Tibial nerve (tissue), 4 donors: ENCODE measurements around the gene FBXW9. TPM values are rescaled to one million over a fixed set of nuclear protein-coding genes. Genes with fewer than 3 reads are reported as not detected.

Source experiments
- DNase-seq, 2 donors: peaks; one replicate each; pipeline ENCODE4 v3.0.0-alpha.2; 2019; ENCODE audit warnings: low spot score in 2 of 2
- H3K27ac ChIP-seq, 4 donors: fragments of 200-600 bp; sonication (generic) in 3 of 4; one replicate each; pipeline ENCODE4 v1.5.1; 2017 to 2019; ENCODE audit warnings: mild to moderate bottlenecking in 1 of 4
- H3K27me3 ChIP-seq, 2 donors: fragments of 200-600 bp; sonication (generic) in 1 of 2; one replicate each; pipeline versions ENCODE4 v1.5.1 to v1.6.0; 2017 to 2019
- H3K36me3 ChIP-seq, 3 donors: fragments of 200-600 bp; sonication (generic); one replicate each; pipeline ENCODE4 v1.5.1; 2018 to 2019
- H3K4me1 ChIP-seq, 4 donors: fragments of 200-600 bp; sonication (generic) in 3 of 4; one replicate each; pipeline ENCODE4 v1.5.1; 2017 to 2019
- H3K4me3 ChIP-seq, 4 donors: fragments of 200-600 bp; sonication (generic) in 3 of 4; one replicate each; pipeline ENCODE4 v1.5.1; 2017 to 2019; ENCODE audit warnings: mild to moderate bottlenecking in 1 of 4, moderate library complexity in 1 of 4
- H3K9me3 ChIP-seq, 4 donors: fragments of 200-600 bp; sonication (generic) in 3 of 4; one replicate each; pipeline ENCODE4 v1.5.1; 2017 to 2019
- EP300 ChIP-seq, 2 donors: sonication (generic); formaldehyde crosslinking; IDR thresholded peaks; one replicate each; pipeline ENCODE4 v1.6.1; 2017; ENCODE audit warnings: antibody characterized with exemption in 2 of 2, mild to moderate bottlenecking in 1 of 2
- POLR2A ChIP-seq, 2 donors: fragments of 450-650 bp; IDR thresholded peaks; one replicate each; pipeline ENCODE4 v1.6.1; 2017; ENCODE audit warnings: antibody characterized with exemption in 2 of 2, mild to moderate bottlenecking in 2 of 2, moderate library complexity in 2 of 2
- WGBS, 2 donors: methylation state at CpG; one replicate each; pipeline ENCODE4 v1.1.5; 2018; 5-methylcytosine and 5-hydroxymethylcytosine counted together
- total RNA-seq, 4 donors: library from RNA; depleted of rRNA; stranded (reverse); fragments of >200 nt; gene quantifications; one replicate each; pipeline ENCODE4 v1.1.0, GENCODE V29; 2016
- TF ChIP-seq, protein P1 (sequence below), 5 experiments: fragments of 200-600 bp in 3 of 5; fragments of 450-650 bp in 2 of 5; sonication (generic) in 3 of 5; IDR thresholded peaks; one replicate each; pipeline ENCODE4 v1.5.1; 2016 to 2019; ENCODE audit warnings: antibody characterized with exemption in 5 of 5, mild to moderate bottlenecking in 3 of 5, moderate library complexity in 2 of 5

The FBXW9 gene
- total RNA-seq, 4 donors from 2014 or later, result 1.2 to 7.5 (median 5.7) TPM

- 80 to 87% methylated on average over 8 to 10 of the region's 10 CpGs for WGBS, 2 donors
- DNase-seq, result no peak
- Histone ChIP-seq H3K4me1 (peaks cover 0 to 34% (median 20%) of the 10 kb centered on the region in 4 donors), H3K4me3 (no peak overlapping the region), H3K9me3 (no peaks in the 10 kb centered on the region), H3K27ac (no peak overlapping the region), H3K27me3 (no peaks in the 10 kb centered on the region), H3K36me3 (peaks cover 9 to 64% (median 10%) of the 10 kb centered on the region in 3 donors)
- TF ChIP-seq, protein P1, sequence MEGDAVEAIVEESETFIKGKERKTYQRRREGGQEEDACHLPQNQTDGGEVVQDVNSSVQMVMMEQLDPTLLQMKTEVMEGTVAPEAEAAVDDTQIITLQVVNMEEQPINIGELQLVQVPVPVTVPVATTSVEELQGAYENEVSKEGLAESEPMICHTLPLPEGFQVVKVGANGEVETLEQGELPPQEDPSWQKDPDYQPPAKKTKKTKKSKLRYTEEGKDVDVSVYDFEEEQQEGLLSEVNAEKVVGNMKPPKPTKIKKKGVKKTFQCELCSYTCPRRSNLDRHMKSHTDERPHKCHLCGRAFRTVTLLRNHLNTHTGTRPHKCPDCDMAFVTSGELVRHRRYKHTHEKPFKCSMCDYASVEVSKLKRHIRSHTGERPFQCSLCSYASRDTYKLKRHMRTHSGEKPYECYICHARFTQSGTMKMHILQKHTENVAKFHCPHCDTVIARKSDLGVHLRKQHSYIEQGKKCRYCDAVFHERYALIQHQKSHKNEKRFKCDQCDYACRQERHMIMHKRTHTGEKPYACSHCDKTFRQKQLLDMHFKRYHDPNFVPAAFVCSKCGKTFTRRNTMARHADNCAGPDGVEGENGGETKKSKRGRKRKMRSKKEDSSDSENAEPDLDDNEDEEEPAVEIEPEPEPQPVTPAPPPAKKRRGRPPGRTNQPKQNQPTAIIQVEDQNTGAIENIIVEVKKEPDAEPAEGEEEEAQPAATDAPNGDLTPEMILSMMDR (IDR thresholded peaks at IDR 0.05), result no peak
- no peak for TF ChIP-seq POLR2A (IDR thresholded peaks at IDR 0.05)
- no peak for TF ChIP-seq EP300 (IDR thresholded peaks at IDR 0.05)
These were observed 23.7 kb downstream of the FBXW9 start for GRCh38 chr19:12672744-12673143.

- H3K27ac ChIP-seq, result peak overlapping the region; percentile 91 to 99 (median 96)
- H3K9me3 ChIP-seq, result no peaks in the 10 kb centered on the region
- 37 to 39% methylated on average over 26 of the region's 26 CpGs for WGBS, 2 donors
- no peaks in the 10 kb centered on the region for H3K27me3 ChIP-seq
- peak overlapping the region; percentile 69 to 83 (median 74) for H3K4me3 ChIP-seq
- no peak for DNase-seq
- H3K36me3 ChIP-seq, result peaks cover 3 to 41% (median 5%) of the 10 kb centered on the region in 3 donors
- peaks cover 0 to 46% (median 31%) of the 10 kb centered on the region in 4 donors for H3K4me1 ChIP-seq
- TF ChIP-seq POLR2A (IDR thresholded peaks at IDR 0.05) (no peak), EP300 (IDR thresholded peaks at IDR 0.05) (no peak)
- TF ChIP-seq, protein P1 (IDR thresholded peaks at IDR 0.05), result no peak
These were observed 26.1 kb downstream of the FBXW9 start for GRCh38 chr19:12670159-12670928.

GRCh38 chr19:12669270-12670158, 26.9 kb downstream of the FBXW9 start:
- Histone ChIP-seq H3K27ac (peak overlapping the region; percentile 91 to 99 (median 96)), H3K9me3 (no peaks in the 10 kb centered on the region), H3K4me1 (peaks cover 0 to 54% (median 33%) of the 10 kb centered on the region in 4 donors), H3K36me3 (peaks cover 2 to 41% (median 3%) of the 10 kb centered on the region in 3 donors), H3K4me3 (peak overlapping the region; percentile 69 to 83 (median 74)), H3K27me3 (no peaks in the 10 kb centered on the region)
- TF ChIP-seq, protein P1 (IDR thresholded peaks at IDR 0.05), result peak in 1 of 5 experiments; percentile 19
- TF ChIP-seq EP300 (IDR thresholded peaks at IDR 0.05) (peak; percentile 85), POLR2A (IDR thresholded peaks at IDR 0.05) (peak in 1 of 2 donors; percentile 50)
- 0 to 1% methylated on average over 55 to 57 of the region's 64 CpGs for WGBS, 2 donors
- DNase-seq, result peak; percentile 48 to 78

- Histone ChIP-seq H3K9me3 (no peaks in the 10 kb centered on the region), H3K4me3 (peak overlapping the region; percentile 69 to 83 (median 74))
- DNase-seq, result peak; percentile 35 to 70
These were observed 27.5 kb downstream of the FBXW9 start for GRCh38 chr19:12668932-12669269.

More at GRCh38 chr19:12668932-12669269, 27.5 kb downstream of the FBXW9 start:
- TF ChIP-seq EP300 (IDR thresholded peaks at IDR 0.05) (no peak), POLR2A (IDR thresholded peaks at IDR 0.05) (no peak)
- TF ChIP-seq, protein P1 (IDR thresholded peaks at IDR 0.05), result no peak
- Histone ChIP-seq H3K27ac (peak overlapping the region; percentile 91 to 99 (median 96)), H3K4me1 (peaks cover 0 to 58% (median 33%) of the 10 kb centered on the region in 4 donors), H3K27me3 (no peaks in the 10 kb centered on the region), H3K36me3 (peaks cover 0 to 41% (median 0%) of the 10 kb centered on the region in 3 donors)
- WGBS, 2 donors, result 0 to 1% methylated on average over 17 to 21 of the region's 24 CpGs
